Right atrium auricular region (tissue), 2 donors: ENCODE measurements around the gene PHC2. TPM values are rescaled to one million over a fixed set of nuclear protein-coding genes. Genes with fewer than 3 reads are reported as not detected.

Source experiments
- DNase-seq: peaks from one replicate; pipeline ENCODE4 v3.0.0-alpha.2; 2019; ENCODE audit warnings: low spot score
- H3K27ac ChIP-seq, 2 donors: fragments of 200-600 bp; sonication (generic); 1 replicate in 1 of 2; 2 replicates in 1 of 2; pipeline ENCODE4 v1.5.1; 2016 to 2019
- H3K27me3 ChIP-seq, 2 donors: fragments of 200-600 bp; sonication (generic); one replicate each; pipeline versions ENCODE4 v1.5.1 to v1.6.0; 2017 to 2019
- H3K36me3 ChIP-seq: fragments of 200-600 bp; sonication (generic); one replicate; pipeline ENCODE4 v1.5.1; 2016
- H3K4me1 ChIP-seq, 2 donors: fragments of 200-600 bp; sonication (generic); one replicate each; pipeline versions ENCODE4 v1.5.1 to v1.6.0; 2017 to 2019
- H3K4me3 ChIP-seq, 2 donors: fragments of 200-600 bp; sonication (generic); 1 replicate in 1 of 2; 2 replicates in 1 of 2; pipeline ENCODE4 v1.5.1; 2017 to 2019; ENCODE audit warnings: mild to moderate bottlenecking in 1 of 2, moderate library complexity in 1 of 2
- H3K9me3 ChIP-seq, 2 donors: fragments of 200-600 bp; sonication (generic); one replicate each; pipeline ENCODE4 v1.5.1; 2019
- total RNA-seq, 2 donors: library from RNA; depleted of rRNA; stranded (reverse); fragments of >200 nt; gene quantifications; one replicate each; pipeline ENCODE4 v1.1.0, GENCODE V29; 2016
- TF ChIP-seq, protein P1 (sequence below), 2 donors: fragments of 200-600 bp; sonication (generic); IDR thresholded peaks; one replicate each; pipeline ENCODE4 v1.5.1; 2019; ENCODE audit warnings: antibody characterized with exemption in 2 of 2

PHC2 gene
- total RNA-seq, 2 donors from 2014 or later, result 98.4 to 144 TPM

DNA sequence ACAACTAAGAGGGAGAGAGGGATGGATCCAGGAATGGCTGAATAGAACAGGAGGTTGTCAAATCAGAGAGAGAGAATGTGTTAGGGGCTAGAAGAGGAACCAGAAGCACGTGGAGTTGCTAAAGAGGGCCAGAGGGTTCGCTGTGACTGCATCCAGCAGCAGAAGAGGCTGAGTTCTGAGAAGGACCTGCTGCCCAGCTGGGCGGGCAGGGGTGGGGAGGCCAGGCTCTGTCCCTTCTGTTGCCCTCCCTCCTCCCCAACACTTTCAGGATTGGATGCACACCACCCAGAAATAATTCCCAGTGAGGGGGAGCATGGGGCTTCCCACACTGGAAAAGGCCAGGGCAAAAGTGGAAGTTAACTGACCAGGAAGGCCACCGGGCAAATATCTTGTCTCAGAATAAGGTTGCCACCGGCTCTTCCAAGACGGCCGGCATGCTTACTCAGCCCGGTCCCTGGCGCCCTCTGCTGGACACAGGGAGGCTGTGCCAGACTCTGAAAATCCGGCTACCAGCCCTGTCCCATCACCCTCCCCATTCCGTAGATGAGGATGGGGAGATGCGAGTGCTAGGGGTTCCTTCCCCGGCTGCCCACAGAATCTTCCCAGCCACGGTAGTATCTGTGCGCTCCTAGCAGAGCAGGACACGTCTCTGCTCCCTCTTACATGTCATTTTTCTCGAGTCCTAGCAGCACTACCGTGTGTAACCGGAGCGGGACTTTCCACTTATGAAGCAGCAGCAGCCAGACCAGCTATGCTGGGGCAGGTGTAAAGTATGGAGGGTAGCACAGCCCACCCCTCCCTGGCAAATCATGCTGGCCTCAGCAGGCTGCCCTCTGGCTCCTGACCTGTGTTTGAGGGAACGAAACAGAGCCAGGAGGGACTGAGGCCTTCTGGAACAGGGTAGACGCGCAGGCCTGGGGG is 63.1 kb downstream of the PHC2 start:
- H3K27me3 ChIP-seq, result no peaks in the 10 kb centered on the region
- TF ChIP-seq, protein P1, sequence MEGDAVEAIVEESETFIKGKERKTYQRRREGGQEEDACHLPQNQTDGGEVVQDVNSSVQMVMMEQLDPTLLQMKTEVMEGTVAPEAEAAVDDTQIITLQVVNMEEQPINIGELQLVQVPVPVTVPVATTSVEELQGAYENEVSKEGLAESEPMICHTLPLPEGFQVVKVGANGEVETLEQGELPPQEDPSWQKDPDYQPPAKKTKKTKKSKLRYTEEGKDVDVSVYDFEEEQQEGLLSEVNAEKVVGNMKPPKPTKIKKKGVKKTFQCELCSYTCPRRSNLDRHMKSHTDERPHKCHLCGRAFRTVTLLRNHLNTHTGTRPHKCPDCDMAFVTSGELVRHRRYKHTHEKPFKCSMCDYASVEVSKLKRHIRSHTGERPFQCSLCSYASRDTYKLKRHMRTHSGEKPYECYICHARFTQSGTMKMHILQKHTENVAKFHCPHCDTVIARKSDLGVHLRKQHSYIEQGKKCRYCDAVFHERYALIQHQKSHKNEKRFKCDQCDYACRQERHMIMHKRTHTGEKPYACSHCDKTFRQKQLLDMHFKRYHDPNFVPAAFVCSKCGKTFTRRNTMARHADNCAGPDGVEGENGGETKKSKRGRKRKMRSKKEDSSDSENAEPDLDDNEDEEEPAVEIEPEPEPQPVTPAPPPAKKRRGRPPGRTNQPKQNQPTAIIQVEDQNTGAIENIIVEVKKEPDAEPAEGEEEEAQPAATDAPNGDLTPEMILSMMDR (IDR thresholded peaks at IDR 0.05), result peak; percentile 90 to 98

GRCh38 chr1:33366762-33367484 is 64.0 kb downstream of the PHC2 start:
- no peak for DNase-seq
- no peaks in the 10 kb centered on the region for H3K36me3 ChIP-seq
- H3K4me3 ChIP-seq, result no peak overlapping the region
- no peaks in the 10 kb centered on the region for H3K9me3 ChIP-seq
- no peaks in the 10 kb centered on the region for H3K27me3 ChIP-seq
- H3K27ac ChIP-seq, result peak overlapping the region; percentile 87 to 89
- TF ChIP-seq, protein P1 (IDR thresholded peaks at IDR 0.05), result no peak
- H3K4me1 ChIP-seq, result peaks cover 0 to 63% of the 10 kb centered on the region in 2 donors

More for the DNA sequence above, 63.1 kb downstream of the PHC2 start:
- no peaks in the 10 kb centered on the region for H3K9me3 ChIP-seq
- no peak overlapping the region for H3K4me3 ChIP-seq
- H3K27ac ChIP-seq, result peak overlapping the region; percentile 87 to 89
- H3K36me3 ChIP-seq, result no peaks in the 10 kb centered on the region
- peaks cover 0 to 55% of the 10 kb centered on the region in 2 donors for H3K4me1 ChIP-seq
- DNase-seq, result peak; percentile 90

DNA sequence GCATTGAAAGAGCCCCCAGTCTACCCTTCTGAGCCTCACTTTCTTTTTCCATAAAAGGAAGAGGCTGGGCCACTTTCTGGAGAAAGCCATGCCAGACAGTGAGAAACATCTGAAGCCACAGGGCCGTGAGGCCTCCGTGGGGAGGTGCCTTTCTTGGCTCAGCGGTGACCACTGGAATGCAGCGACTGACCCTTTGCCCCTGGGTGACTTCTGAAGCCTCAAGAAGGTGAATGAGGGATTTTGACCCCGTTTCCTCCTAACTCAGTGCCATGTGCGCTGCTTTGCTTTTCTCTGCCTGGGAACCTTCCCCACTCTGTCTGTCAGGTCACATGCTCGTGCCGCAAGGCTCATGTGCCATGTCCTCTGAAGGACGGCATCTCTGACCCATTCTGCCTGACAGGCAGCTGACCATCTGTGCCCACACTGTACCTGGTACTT is 65.3 kb downstream of the PHC2 start:
- DNase-seq, result no peak
- Histone ChIP-seq H3K36me3 (no peaks in the 10 kb centered on the region), H3K4me1 (peaks cover 0 to 74% of the 10 kb centered on the region in 2 donors)

GRCh38 chr1:33364565-33364918 is 66.4 kb downstream of the PHC2 start:
- H3K27ac ChIP-seq, result peak overlapping the region; percentile 87 to 89
- DNase-seq, result no peak
- H3K9me3 ChIP-seq, result no peaks in the 10 kb centered on the region
- H3K27me3 ChIP-seq, result no peaks in the 10 kb centered on the region
- H3K4me3 ChIP-seq, result no peak overlapping the region
- H3K4me1 ChIP-seq, result peaks cover 0 to 78% of the 10 kb centered on the region in 2 donors
- TF ChIP-seq, protein P1 (IDR thresholded peaks at IDR 0.05), result no peak
- H3K36me3 ChIP-seq, result no peaks in the 10 kb centered on the region

More for the DNA sequence above, 65.3 kb downstream of the PHC2 start:
- Histone ChIP-seq H3K9me3 (no peaks in the 10 kb centered on the region), H3K27ac (peak overlapping the region; percentile 87 to 89), H3K4me3 (no peak overlapping the region), H3K27me3 (no peaks in the 10 kb centered on the region)
- TF ChIP-seq, protein P1 (IDR thresholded peaks at IDR 0.05), result no peak

DNA sequence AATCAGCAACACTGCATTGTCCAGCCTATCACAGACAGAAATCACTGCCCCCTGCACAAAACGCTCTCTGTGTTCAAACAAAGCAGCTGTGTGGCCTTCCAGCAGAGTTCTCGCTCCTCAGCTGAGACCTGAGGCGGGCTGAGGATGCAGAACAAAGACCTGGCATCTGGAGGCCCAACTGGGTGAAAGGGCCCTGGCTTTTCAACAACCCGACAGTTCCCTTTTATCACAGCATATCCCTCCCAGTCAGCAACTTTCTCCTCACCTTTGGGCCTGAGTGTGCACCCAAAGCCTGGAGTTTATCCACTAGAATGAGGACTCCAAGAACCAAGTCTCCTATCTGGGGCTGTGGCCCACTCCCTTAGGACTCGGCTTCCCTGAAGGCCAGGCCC is 67.4 kb downstream of the PHC2 start:
- Histone ChIP-seq H3K36me3 (no peaks in the 10 kb centered on the region), H3K9me3 (no peaks in the 10 kb centered on the region), H3K4me3 (no peak overlapping the region), H3K27me3 (no peaks in the 10 kb centered on the region), H3K27ac (peak overlapping the region; percentile 87 to 89), H3K4me1 (peaks cover 0 to 78% of the 10 kb centered on the region in 2 donors)
- DNase-seq, result no peak
- TF ChIP-seq, protein P1 (IDR thresholded peaks at IDR 0.05), result no peak
